Hypothalamus (tissue), 51 donors: ENCODE measurements around the gene KCNJ18.
"Not testable (repeated sequence)": the region's sequence is repeated elsewhere in the genome, so short reads cannot be mapped to it uniquely, and the experiment has no call there.

Source experiments
- DNase-seq, 51 donors: peaks; one replicate each; lab custom pipeline; 2025; lab: John Stamatoyannopoulos, UW

Gene KCNJ18

DNA sequence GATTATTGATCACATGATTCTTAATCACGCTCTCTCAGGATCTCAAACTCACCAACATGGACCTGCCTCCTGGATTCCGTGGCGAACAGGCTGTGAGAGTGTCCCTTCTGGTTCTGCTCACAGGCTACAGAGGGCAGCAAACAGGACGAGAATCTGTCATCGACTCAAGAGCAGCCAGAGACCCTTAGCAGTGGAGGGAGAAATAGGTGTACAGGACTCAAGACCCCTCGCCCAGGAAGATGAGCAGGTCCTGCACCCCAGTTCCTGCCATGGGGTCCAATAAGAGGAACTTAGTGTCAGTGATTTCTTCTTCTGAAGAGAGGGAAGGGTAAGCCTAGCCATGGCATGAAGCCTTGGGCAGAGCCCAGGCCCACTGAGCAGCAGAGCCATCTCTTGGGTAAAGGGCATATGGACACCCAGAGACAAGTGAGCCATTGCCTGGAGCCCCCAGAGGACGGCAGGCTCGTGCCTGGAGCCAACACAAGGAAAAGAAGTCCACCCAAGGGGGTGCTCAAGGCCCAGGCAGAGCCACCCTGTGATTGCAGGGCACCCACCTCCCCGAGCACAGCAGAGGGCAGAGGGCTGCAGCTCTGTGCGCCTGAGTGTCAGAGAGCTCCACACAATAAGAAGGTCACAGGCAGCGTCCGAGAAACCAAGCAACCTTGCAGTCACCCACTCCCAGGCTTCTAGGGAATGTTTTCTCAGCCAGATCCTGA, 27.3 kb downstream of the KCNJ18 start:
- not testable (repeated sequence) for DNase-seq

- not testable (repeated sequence) for DNase-seq
Observed at GRCh38 chr17:21720566-21720965, 28.2 kb downstream of the KCNJ18 start.

- DNase-seq, result not testable (repeated sequence)
Observed at GRCh38 chr17:21722268-21722667, 29.9 kb downstream of the KCNJ18 start.

DNA sequence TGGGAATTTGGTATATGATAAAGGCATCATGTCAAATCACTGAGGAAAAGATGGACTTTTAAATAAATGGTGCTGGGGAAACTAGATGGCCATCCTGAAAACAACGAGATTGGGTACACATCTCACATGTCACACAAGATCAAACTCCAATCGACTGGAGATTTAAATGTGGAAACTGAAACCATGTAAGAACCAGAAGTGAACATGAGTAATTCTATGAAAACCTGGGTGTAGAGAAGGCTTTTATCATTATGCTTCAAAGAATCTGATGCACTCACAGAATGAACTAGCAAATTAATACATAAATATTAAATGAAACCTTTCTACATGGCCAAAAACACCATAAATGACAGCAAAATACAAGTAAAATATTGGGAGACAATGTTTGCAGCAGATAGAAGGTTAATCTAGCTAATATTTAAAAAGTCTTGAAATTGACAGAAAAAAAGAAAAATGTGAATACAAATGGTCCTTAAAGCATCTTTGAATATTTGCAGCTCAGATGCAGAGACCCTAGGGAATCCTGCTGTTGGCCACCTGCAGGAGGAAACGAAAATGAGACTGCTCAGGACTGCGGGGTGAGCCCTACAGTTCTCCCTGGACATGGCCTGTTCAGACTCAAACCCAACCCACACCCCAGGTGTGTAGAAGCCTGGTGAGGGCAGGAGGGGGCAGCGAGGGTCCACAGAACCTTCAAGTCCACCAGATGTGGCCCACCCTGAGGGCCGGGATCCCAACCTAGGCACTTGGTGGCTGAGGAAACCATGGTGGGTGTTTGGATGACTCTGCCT, 32.1 kb downstream of the KCNJ18 start:
- DNase-seq, result not testable (repeated sequence)

DNA sequence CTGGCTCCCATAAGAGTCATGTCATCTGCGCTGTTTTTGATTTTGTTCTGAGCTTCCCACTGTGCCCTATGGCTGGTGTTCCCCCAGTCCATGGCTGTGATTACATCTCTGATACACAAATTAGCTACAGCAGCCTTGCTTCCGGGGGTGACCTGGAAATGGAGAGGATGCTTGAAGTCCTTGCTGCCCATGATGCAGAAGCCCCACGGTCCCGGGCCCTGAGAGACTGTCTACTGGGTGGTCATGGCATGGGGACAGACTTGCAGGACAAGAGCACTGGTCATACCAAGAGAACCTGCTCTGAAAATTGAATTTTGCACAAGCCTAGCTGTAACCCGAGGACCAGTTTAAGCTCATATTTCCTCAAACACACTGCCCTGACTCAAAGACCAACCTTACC, 38.8 kb downstream of the KCNJ18 start:
- DNase-seq, result not testable (repeated sequence)

DNA sequence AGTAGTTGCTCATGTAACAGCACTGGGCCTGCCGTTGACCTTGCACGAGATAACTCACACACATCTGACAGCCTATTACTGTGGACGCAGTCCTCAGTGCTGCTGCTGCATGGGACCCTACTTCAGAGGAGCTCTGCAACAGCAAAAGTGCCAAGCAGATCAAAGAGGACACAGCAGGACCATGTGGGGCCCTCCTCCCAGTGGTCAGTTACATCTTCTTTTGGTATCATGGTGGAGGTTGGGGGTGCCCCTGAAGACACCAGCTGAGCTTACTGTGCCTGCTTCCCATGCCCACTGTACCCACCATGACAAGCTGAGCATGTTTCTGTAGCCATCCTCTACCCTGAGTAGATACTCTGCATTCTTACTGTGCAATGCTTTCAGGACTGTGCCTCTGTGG, 41.6 kb downstream of the KCNJ18 start:
- not testable (repeated sequence) for DNase-seq

GRCh38 chr17:21735814-21736213, 43.5 kb downstream of the KCNJ18 start:
- DNase-seq, result not testable (repeated sequence)

- DNase-seq, result not testable (repeated sequence)
Observed at GRCh38 chr17:21737015-21737580, 44.8 kb downstream of the KCNJ18 start.

DNA sequence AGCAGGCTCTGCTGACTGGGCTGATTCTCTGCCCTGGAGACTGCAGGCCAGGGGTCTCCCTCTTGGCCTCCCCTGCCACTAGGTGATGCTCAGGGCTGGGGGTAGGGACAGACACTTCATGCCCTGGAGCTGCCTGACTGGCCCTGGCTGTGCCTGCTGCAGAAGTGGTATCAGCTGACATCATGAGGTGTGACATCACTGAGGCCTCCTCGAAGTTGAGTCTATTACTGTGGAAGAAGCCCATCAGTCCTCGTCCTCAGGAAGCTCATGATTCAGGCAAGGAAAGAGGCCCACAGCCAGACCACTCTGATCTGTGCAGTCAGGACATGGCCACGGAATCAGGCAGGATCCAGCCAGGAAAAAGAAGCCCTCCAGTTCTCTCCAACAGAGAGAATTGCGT, 45.9 kb downstream of the KCNJ18 start:
- not testable (repeated sequence) for DNase-seq

DNA sequence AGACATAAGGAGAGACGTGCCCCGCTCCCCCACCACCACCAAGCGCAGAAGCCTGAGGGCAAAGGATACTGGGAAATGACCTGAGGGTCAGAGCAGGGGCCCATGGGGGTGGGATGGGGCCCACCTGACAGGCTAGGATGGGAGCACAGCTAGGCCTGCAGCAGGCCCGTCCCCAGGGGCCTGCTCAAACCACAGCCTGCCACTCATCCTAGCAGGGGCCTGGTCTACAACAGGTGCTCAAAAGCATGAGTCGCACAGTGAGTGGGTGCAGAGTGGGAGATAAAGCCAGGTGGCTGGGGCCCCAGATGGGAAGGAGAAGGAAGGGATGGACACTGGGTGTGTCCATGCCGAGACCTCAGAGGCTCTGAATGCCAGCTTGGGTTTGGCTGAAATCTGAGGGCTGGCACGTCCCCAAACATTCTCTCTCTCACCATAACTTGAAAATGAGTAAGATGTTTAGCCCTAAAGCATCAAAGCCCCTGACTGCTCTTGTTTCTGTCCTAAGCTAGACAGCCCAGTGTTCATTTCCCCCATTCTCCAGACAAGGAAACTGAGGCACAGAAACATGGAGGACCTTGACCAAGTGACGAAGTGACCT, 46.7 kb downstream of the KCNJ18 start:
- not testable (repeated sequence) for DNase-seq

DNA sequence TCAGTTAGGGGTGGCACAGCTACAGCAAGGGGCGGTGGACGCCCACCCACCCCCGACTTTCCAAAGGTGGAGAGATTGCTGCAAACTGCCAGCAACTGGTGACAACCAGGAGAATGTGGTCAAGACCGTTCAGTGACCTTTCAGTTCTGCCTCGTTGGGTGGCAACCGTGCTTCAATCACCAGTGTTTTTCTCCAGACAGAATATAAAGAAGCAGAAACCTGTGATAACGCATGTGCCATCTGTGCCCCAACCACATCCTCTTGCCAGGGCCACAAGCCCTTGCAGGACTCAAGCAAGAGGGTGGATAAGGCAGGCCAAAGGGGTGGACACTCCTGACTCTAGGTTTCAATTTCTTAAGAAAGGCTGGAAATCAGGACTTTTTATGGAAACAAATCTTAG, 47.2 kb downstream of the KCNJ18 start:
- DNase-seq, result not testable (repeated sequence)

- DNase-seq, result not testable (repeated sequence)
Observed at GRCh38 chr17:21740836-21741235, 48.5 kb downstream of the KCNJ18 start.

DNA sequence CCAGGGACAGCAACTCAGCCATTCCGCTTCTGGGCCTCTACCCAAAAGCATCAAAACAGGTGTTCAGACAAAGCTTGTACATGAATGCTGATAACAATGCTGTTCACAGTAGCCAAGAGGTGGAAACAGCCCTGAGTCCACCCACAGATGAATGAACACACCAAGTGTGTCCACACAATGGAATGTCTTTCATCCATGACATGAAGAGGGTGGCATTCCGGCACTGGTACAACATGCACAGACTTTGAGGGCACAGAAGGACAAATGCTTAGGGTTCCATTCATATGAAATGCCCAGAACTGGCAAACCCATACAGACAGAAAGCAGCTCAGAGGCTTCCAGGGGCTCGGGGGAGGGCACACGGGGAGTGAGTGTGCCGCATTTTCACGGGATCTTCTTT, 49.2 kb downstream of the KCNJ18 start:
- not testable (repeated sequence) for DNase-seq

DNA sequence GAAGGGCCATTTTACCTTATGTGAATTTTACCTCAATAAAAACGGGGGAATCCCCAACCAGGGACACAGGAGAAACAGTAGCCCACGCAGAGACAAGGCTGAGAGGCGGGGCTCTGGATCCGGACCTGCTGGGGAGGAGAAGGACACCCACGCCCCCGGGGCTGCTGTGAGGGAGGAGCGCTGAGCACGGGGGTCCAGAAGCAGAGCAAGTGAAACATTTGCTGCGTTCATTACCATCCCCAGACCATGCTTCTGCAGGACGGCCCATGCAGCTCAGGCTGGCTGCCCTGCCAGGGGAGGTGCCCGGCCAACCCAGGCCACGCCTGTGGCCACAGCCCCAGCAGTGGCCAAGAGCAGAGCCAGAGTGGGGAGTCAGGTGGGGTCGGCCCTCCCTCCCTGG, 50.0 kb downstream of the KCNJ18 start:
- no peak for DNase-seq

DNA sequence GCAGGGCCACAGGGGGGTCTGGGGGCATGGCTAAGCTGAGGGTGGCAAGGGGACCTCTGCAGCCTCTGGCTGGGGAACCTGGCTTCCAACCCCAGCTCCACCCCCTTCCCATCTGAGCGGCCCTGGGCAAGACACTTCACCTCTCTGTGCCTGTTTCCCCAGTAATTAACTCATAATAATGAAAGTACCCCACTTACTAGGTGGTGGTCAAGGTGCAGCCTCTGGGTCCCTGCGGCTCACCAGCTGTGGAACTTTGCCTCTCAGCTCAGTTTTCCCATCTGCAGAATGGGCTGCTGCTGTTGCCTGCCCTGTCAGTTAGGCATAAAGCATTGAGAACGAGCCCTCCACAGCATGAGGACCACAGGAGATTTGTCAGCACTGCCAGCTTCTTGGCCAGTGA, 51.8 kb downstream of the KCNJ18 start:
- not testable (repeated sequence) for DNase-seq

DNA sequence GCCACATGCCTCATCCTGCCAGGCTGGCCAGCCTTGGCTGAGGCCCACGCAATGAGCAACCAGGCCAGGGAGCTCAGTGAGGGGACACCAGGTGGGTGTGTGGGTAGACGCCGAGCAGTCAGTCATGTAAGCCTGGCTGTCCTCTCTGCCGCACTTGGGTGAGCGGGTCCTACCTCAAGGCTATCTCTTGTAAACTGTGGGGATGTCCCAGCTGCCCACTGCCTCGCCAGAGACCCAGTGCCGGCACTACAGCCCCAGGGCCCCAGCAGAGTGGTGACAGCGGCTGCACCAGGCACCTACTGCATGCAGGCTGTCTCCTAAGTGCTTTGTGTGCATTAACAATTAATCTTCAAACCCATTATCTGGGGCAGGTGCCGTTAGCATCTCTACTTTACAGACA, 52.3 kb downstream of the KCNJ18 start:
- not testable (repeated sequence) for DNase-seq

GRCh38 chr17:21745385-21746054, 53.2 kb downstream of the KCNJ18 start:
- not testable (repeated sequence) for DNase-seq

- not testable (repeated sequence) for DNase-seq
Observed at GRCh38 chr17:21746415-21746814, 54.1 kb downstream of the KCNJ18 start.

DNA sequence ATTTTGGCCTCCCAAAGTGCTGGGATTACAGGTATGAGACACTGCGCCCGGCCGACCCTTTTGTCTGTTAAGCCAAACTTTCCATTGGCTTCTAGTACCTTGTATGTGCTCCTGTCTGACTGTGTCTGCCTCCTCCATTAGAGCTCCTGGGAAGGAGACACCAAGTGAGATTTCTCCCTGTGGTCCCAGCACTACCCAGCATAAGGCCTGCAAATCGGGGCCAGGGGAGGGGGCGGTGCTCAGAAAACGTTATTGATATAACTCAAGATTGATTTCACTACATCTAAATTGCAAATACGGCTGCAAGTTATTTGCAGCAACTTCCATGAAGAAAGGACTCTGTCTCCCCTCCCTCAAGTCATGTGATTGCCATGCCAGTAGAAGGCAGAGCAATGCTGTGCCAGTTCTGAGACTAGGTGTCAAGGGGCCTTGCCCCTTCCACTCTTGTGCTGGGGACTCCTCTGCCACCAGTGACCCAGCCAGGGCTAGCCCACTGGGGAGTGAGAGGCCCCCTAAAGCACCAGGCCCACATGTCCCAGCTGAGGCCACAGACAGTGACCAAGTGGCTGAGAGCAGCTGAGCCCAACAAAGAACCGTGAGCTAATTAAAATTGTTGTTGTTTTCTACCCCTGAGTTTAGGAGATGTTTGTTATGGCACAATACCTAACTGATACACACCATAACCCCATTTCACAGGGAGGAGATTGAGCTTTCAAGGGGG, 55.0 kb downstream of the KCNJ18 start:
- DNase-seq, result not testable (repeated sequence)

- DNase-seq, result not testable (repeated sequence)
Observed at GRCh38 chr17:21748686-21749085, 56.4 kb downstream of the KCNJ18 start.
